Measurements from ENCODE around the gene SDHB.

Gene SDHB

GRCh38 chr1:16969057-16969611, 84.7 kb downstream of the SDHB start:
- no peak for DNase-seq (ENCODE audit: low read depth)
